GM19035 (cell line): ENCODE data around the gene TGM2.

Source experiments
- ATAC-seq: cut with Tn5 transposase; IDR thresholded peaks from one replicate; pipeline ENCODE4 v1.9.1; 2021; ENCODE audit not compliant: unreplicated experiment

Gene TGM2

DNA sequence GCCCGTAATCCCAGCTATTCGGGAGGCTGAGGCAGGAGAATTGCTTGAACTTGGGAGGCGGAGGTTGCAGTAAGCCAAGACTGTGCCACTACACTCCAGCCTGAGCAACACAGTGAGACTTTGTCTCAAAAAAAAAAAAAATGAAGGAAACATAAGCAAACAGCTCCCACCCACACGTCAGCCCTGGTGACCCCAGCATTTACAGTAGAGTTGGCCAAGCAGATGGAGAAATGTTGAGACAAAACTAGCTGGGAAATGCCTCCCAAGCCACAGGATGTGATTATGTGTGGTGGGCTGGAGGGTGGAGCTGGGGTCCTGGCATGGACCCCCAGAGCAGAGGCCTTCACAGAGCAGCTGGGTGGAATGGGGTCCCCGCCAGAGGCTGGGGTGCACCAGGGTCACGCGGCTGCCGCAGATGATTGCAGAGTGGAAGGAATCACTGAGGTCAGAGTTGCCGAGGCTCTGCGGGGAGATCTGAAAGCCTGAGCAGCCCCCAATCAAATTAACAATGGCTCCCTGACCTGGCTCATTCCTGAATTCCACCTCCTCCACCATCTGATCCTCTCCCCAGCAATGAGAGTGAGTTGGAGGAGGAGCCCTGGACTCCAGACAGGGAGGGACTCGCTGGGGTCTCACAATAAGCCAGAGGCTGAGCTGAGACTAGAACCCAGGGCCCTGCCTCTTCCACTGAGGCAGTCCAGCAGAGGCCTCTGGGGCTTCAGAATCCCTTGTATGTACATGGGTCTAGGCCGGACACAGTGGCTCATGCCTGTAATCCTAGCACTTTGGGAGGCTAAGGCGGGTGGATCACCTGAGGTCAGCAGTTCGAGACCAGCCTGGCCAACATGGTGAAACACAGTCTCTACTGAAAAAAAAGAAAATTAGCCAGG is 34.7 kb upstream of the TGM2 start:
- ATAC-seq = no peak

GRCh38 chr20:38198238-38198861 is 33.3 kb upstream of the TGM2 start:
- no peak for ATAC-seq

- ATAC-seq = no peak
These were observed 32.5 kb upstream of the TGM2 start for GRCh38 chr20:38197619-38198018.

- no peak for ATAC-seq
These were observed 32.1 kb upstream of the TGM2 start for GRCh38 chr20:38197217-38197616.

GRCh38 chr20:38196592-38196991 is 31.5 kb upstream of the TGM2 start:
- no peak for ATAC-seq

DNA sequence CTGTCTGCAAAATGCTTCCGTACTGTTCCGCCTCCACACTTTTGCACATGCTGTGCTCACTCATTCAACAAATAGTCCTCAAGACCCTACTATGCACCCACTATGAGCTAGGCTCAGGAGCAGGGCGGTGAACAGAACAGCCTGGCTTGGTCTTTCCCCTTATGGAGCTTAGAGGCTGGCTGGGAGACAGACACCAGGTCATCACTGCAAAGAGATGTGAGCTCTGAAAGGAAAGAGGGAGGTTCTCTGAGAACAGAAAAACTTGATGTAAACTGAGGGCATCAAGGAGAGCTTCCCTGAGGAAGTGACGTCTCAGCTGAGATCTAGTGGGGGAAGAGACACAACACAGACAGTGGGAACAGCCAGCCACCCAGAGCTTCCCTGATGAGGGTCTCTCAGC is 31.0 kb upstream of the TGM2 start:
- ATAC-seq = no peak

GRCh38 chr20:38195521-38195920 is 30.5 kb upstream of the TGM2 start:
- ATAC-seq = no peak

DNA sequence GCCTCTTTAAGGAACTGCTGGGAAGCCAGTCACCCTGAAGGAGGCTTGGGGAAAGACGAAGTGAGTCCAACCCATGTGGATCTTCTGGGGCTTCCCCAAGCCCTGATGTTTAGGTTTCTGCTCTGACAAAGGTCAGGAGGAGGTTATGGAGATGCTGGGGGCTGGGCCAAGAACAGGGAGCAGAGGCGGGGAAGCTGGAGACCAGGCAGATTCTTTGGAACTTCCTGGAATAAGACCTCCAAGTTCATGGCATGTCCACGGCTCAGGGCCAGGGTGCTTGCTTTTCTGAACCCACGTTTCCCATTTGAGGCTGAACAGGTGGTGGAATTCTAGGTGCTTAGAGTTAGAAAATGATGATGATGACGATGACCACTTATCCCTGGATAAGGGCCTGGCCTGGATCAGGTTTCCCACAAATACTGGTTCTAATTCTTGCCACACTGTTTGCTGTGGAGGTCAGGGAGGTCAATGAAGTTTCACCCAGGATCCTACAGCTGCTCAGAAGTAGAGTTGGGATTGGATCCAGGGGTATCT is 30.0 kb upstream of the TGM2 start:
- ATAC-seq = no peak

GRCh38 chr20:38193586-38194105 is 28.6 kb upstream of the TGM2 start:
- no peak for ATAC-seq

GRCh38 chr20:38192323-38192885 is 27.3 kb upstream of the TGM2 start:
- ATAC-seq = no peak

DNA sequence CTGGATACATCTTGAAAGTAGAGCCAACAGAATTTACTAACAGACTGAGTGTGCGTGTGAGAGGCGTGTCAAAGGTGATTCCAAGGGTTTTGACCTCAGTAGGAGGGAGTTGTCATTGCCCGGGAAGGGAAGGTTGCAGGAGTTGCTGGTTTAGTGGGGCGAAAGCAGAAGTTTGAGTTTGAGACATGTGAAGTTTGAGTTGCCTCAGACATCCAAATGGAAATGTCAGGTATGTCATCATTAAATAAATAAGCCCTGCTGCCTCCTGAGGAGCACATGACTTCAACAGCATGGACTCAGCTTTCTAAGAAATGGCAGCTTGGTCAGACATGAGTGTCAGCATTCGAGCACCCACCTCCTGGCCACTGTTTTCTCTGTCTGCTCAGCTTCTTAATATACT is 26.6 kb upstream of the TGM2 start:
- ATAC-seq = no peak

- no peak for ATAC-seq
These were observed 25.9 kb upstream of the TGM2 start for GRCh38 chr20:38190936-38191371.

GRCh38 chr20:38190166-38190565 is 25.1 kb upstream of the TGM2 start:
- no peak for ATAC-seq

GRCh38 chr20:38187517-38187916 is 22.4 kb upstream of the TGM2 start:
- no peak for ATAC-seq

DNA sequence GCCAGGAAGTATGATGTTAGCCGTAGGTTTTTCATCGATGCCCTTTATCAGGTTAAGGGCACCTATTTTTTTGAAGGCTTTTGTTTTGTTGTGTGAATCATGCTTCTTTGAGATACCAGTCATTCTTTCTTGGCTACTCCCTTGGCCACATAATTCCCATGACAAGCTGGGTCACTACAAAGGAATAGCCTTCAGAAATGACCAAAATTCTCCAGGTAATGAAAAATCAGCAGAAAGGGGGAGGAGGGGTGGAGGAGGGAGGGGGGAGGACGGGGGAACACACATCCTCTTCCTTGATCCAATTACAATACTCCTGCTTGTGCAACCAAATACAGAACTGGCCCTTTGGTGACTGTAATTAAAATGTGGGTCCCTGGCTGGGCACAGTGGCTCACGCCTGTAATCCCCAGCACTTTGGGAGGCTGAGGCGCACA is 21.7 kb upstream of the TGM2 start:
- ATAC-seq = no peak

GRCh38 chr20:38184101-38184500 is 19.0 kb upstream of the TGM2 start:
- ATAC-seq = no peak

GRCh38 chr20:38181971-38182370 is 16.9 kb upstream of the TGM2 start:
- ATAC-seq = no peak

- no peak for ATAC-seq
These were observed 16.2 kb upstream of the TGM2 start for GRCh38 chr20:38181207-38181801.

- ATAC-seq = no peak
These were observed 15.7 kb upstream of the TGM2 start for GRCh38 chr20:38180781-38181180.

DNA sequence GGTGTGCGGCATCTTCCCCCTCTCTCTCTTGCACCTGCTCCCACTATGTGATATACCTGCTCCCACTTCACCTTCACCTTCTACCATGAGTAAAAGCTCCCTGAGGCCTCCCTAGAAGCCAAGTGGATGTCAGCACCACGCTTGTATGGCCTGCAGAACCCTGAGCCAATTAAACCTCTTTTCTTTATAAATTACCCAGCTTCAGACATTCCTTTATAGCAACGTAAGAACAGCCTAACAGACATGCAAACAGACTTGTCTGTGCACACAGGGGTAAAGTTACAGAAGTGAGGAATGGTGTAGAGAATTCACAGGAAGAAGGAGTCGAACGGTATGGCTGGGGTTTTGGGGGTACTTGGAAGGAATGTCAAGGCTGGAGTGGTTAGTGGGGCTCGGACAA is 14.8 kb upstream of the TGM2 start:
- ATAC-seq = no peak

DNA sequence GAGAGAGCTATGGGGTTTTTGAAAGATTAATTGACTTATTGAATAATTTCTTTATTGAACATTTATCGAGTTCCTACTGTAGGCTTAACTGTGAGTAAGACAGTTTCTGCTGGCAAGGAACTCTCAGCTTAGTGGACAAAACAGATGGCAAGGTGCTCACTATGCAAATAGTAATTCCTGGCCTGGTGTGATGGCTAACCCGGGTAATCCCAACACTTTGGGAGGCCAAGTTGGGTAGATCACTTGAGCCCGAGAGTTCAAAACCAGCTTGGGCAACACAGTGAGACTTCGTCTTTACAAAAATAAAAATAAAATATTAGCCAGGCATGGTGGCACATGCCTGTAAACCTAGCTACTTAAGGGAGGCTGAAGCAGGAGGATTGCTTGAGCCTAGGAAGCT is 13.5 kb upstream of the TGM2 start:
- ATAC-seq = no peak
